ENCODE data around the gene BPI. TPM values are rescaled to one million over a fixed set of nuclear protein-coding genes. Genes with fewer than 3 reads are reported as not detected.
"Not testable (repeated sequence)": the region's sequence is repeated elsewhere in the genome, so short reads cannot be mapped to it uniquely, and the experiment has no call there.

Gene BPI
- polyA plus RNA-seq (2013, experiment 1 of 2; ENCODE audit: insufficient read length), result 1.1 TPM
- 1.2 TPM for polyA plus RNA-seq (2013, experiment 2 of 2; ENCODE audit: insufficient read length)

DNA sequence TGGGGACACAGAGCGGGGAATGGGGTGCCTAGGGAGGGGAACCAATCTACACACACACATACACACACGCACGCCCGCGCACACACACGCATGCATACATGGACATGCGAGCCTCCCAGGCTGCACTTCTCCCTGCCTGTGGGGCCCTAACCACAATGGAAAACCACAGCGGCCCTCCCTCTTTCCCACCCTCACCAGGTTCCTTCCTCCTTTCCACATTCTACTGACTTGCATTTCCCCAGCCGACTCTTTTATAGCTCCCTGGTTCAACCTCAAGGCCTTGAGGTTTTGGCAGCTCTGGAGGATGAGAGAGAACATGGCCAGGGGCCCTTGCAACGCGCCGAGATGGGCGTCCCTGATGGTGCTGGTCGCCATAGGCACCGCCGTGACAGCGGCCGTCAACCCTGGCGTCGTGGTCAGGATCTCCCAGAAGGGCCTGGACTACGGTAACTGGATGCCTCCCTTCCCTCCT, at the start of gene BPI:
BPI (plus strand) TSS at position 249 of the 472 bp plus-strand sequence; CDS start at position 317, 68 bp downstream.
- DNase-seq, result peak; percentile 52

DNA sequence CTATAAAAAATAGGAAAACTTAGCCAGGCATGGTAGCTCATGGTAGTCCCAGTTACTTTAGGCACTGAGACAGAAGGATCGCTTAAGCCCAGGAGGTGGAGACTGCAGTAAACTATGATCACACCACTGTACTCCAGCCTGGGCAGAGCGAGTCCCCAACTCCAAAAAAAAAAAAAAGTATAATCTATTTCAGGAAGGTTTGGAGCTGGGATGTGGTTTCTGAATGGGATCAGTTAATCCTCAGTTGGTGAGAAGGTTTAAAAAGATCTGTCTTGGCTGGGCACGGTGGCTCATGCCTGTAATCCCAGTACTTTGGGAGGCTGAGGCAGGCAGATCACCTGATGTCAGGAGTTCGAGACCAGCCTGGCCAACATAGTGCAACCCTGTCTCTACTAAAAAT, 49.3 kb upstream of the BPI start:
- not testable (repeated sequence) for DNase-seq

DNA sequence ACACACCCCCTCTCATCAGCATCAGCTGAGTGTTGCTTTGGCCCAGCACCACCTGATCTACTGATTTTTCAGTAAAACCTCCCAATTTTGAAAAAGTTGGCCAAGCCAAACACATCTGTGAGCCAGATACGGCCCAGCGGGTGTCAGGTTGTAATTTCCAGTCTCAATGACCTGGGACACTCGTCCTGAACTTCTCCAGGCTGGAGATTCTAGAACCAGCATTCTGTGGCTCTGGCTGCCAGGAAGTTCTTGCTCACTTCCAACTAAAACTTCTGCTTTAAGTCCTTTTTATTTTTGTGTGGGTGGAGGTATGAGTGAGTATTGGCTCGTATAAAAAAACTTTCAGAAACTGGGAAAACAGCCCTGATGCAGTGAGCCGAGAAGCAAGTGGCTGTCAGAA, 48.6 kb upstream of the BPI start:
- DNase-seq, result no peak

GRCh38 chr20:38256021-38256420, 47.9 kb upstream of the BPI start:
- DNase-seq, result no peak

DNA sequence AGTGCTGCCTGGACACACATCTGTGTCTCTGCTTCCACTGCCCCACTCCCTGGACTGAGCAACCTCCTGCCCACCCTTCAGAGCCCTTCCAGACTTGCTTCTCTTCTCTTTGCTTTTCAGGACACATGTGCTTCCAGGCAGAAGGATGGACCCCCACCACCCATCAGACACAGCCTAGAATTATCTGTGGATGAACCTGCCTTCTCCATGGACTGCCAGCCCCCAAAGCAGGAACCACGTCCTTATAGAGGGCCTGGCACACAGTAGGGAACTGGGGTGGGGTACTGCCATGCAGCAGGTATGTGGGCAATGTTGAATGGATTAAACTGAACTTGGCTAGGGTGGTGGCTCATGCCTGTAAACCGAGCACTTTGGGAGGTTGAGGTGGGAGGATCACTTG, 47.0 kb upstream of the BPI start:
- no peak for DNase-seq

GRCh38 chr20:38258545-38259215, 45.3 kb upstream of the BPI start:
- DNase-seq, result no peak

DNA sequence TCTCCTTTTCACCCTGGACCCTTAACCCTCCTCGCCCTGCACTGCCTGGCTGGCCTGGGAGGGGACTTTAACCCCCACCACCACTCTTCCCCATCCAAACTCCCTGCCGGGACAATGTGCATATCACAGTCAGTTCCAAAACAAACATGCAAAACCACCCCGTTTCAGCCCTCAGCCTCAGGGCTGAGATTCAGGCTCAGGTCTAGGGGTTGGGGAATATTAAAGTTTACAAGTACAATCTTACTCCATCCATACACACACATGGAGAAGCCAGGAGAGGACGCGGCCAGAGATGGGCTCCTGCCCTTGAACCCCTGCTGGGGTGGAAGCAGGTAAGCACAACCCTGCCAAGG, 44.0 kb upstream of the BPI start:
- peak; percentile 54 for DNase-seq

GRCh38 chr20:38260378-38261053, 43.4 kb upstream of the BPI start, which contains the start of gene KIAA1755:
KIAA1755 (minus strand) TSS chr20:38260735; CDS start chr20:38260500, 235 bp downstream.
- peak; percentile 54 for DNase-seq

GRCh38 chr20:38261054-38261390, 42.9 kb upstream of the BPI start:
- no peak for DNase-seq

DNA sequence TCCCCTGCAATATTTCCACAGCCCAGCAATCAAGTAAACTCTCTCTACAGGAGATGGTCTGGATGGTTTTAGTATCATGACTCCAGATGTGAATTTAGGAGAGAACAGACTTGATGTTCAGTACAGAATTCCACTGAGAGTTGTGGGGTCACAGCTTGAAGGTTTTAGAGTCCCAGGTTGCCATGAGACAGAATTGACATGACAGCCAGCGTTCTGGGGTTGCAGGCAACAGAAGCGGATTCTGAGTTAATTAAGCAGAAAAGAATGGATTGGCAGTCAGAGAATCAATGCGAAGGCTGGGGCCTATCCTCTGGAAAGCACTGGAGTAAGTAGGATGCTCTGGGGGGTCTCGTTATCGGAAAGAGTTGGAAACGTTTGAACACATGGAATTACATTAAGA, 41.0 kb upstream of the BPI start:
- DNase-seq, result no peak

GRCh38 chr20:38266426-38266825, 37.5 kb upstream of the BPI start:
- DNase-seq, result no peak

DNA sequence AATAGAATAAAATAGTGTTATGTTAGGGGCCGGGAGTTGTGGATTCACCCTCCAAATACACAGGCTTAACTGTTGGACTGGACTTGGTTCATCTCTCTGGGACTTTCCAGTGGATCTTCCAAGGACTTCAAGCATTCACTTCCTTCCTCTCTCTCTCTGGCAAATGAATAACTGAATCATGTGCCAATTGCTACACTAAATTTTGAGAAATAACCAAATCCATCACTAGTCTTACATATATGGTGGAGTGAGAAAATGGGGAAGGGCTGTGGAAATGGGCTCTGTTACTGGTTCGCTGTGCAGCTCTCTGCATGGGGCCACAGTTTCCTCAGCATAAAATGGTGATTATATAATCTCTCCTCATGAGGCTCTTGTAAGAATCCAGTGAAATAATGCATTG, 36.7 kb upstream of the BPI start:
- DNase-seq, result no peak

DNA sequence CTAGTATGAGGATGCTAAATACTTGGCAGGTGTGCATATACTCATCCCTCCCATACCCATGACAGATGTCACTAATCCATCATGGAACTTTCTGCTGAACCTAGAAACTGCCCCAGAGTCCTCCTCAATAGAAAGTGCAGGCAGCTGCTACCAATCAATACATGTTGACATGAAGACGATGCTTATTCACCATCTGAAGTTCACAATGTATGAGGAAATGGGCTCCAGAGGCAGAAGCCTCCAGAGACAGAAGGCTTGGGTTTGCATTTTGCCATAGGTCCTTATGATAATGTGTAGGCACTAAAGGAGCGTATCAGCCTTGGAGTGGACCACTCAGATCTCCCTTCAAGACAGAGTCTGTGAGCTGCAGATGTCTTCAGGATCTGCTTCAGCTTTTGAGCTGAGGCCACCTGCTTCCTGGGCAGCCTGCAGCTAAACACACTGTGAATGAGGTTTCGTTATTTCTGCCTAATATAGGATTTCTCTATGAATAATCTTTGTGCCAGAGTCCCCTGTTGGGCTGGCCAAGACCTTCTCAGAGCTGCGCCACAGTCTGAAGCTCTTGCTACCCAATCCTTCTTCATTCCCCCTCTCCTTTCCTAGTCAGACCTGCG, 35.9 kb upstream of the BPI start:
- DNase-seq, result no peak

GRCh38 chr20:38269040-38269439, 34.9 kb upstream of the BPI start:
- DNase-seq, result no peak

GRCh38 chr20:38269715-38270114, 34.2 kb upstream of the BPI start:
- DNase-seq, result no peak

DNA sequence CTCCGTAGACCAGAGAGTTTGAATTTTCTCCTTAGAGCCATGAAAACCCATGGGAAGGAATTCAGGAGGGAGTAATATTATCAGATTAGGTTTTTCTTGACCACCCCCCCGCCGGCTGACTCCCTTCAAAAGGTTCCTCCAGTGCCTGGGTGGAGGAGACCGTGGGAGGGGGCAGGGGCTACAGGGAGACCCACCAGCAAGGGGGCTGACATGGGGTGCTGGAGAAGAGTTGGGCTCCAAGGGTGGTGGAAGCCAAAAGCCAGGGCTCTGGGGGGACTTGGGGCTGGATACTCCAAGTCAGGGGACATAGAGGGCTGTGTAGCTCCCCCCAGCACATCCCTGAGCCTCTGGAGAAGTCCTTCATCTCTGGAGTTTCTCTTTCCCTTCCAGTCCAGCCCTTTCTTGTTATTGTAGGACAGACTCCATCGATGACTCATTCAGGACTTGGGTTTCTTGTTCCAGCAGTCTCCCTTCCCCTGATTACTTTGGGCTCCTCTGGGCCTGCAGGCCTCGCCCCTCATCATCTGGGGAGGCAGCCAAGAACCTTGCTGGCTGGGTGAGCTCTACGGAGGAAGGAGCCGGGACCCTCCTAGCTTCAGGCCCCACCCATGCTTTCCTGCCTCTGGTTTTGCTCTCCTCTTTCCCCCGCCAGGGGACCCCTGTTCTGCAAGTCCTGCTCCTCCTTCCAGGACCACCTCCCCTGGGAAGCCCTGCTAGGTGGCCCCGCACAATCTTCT, 32.9 kb upstream of the BPI start:
- DNase-seq, result peak; percentile 100

DNA sequence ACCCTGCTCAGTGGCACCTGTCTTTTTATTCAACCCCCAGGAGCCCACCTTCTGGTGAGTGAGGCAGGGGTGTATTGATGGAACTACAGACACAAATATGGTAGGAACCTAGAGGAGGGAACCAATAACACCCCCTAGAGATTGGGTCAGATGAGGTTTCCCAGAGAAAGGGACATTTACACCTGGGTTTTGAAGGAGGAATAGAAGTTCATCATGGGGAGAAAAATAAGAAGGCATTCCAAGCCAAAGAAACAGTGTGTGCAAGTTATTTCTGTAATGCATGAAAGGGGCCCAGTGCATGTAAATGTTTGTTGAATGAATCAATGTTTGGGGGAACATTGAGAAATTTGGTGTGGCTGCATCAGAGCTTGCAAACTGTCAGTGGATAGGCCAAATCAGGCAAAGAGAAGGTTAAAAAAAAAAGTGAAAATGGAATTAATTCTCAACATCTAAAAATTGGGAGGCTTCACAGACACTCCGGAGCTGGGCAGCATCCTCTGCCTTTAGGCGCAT, 32.3 kb upstream of the BPI start:
- no peak for DNase-seq

GRCh38 chr20:38272398-38272797, 31.6 kb upstream of the BPI start:
- peak; percentile 81 for DNase-seq

GRCh38 chr20:38272961-38273360, 31.0 kb upstream of the BPI start:
- DNase-seq, result peak; percentile 76

DNA sequence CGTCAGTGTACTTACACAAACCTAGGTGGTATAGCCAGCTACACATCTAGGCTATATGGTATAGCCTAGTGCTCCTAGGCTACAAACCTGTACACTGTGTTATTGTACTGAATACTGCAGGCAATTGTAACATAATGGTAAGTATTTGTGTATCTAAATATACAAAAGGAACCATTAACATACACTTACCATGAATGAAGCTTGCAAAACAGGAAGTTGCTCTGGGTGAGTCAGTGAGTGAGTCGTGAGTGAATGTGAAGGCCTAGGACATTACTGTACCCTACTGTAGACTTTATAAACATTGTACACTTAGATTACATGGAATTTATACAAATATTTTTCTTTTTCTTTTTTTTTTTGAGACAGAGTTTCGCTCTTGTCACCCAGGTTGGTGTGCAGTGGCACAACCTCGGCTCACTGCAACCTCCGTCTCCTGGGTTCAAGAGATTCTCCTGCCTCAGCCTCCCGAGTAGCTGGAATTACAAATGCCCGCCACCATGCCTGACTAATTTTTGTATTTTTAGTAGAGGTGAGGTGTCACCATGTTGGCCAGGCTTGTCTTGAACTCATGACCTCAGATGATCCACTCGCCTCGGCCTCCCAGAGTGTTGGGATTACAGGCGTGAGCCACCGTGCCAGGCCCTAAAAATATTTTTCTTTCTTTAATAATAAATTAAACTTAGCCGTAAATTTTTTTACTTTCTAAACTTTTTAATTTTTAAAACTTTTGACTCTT, 28.0 kb upstream of the BPI start:
- peak; percentile 98 for DNase-seq

DNA sequence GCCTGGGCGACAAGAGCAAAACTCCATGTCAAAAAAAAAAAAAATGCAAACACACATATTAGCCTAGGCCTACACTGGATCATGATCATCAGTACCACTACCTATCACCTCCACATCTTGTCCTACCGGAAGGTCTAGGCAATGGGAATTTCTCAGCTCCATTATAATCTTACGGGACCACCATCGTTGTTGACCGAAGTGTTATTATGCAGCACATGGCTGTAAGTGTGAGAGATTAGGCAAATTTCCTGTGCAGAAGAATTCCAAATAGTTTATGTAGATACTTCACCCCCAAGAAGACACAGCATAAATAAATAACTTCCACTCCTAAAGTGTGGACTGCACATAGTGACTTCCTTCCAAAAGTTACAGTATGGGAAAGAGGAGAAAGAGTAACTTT, 26.7 kb upstream of the BPI start:
- DNase-seq, result no peak

DNA sequence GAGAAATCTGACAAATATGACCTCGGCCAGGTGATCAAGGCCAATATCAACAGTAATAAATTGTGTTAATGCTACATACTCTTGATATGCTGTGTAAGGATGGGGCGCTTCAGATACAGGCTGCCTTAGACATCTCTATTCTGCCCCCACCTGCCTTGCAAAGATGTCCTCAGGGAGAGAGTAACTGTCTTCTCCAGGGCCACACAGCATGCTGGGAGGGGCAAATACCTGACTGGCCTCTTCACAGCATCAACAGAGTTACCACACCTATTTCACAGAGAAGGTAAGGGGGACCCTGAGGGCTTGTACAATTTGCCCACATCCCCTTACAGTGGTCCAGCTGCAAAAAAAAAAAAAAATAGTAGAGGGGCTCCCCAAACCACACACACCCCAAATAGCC, 26.3 kb upstream of the BPI start:
- DNase-seq, result no peak
